OCI-LY3 (cell line): ENCODE data around the gene SPAG9.

Experiments
- H2AFZ ChIP-seq: fragments of 200-600, 300-600 bp; shearing (Covaris generic); 2 replicates; pipeline ENCODE4 v1.6.0; 2014; ENCODE audit warnings: antibody characterized with exemption, low read depth, low read length
- H3K27ac ChIP-seq: fragments of 200-600, 300-600 bp; sonication (generic); 2 replicates; pipeline ENCODE4 v1.5.1; 2014; ENCODE audit warnings: mild to moderate bottlenecking, low read length, moderate library complexity, mixed read lengths
- H3K27me3 ChIP-seq: fragments of 200-600, 300-600 bp; sonication (generic); 2 replicates; pipeline ENCODE4 v1.6.1; 2014; ENCODE audit warnings: low read depth, low read length, mixed read lengths
- H3K36me3 ChIP-seq: fragments of 200-600, 300-600 bp; sonication (generic); replicated peaks from 2 replicates; pipeline ENCODE3; 2014; ENCODE audit warnings: low read depth, low read length, mixed read lengths
- H3K4me1 ChIP-seq: fragments of 300-600, 200-600 bp; sonication (generic); 2 replicates; pipeline ENCODE4 v1.6.1; 2014; ENCODE audit warnings: low read length, mixed read lengths
- H3K4me2 ChIP-seq: fragments of 200-600, 300-600 bp; sonication (generic); 2 replicates; pipeline ENCODE4 v1.6.1; 2014; ENCODE audit warnings: low read length, mixed read lengths
- H3K4me3 ChIP-seq: fragments of 300-600, 200-600 bp; sonication (generic); 2 replicates; pipeline ENCODE4 v1.5.1; 2014; ENCODE audit warnings: antibody characterized with exemption, mild to moderate bottlenecking, low read length, moderate library complexity
- H3K79me2 ChIP-seq: fragments of 300-600, 200-600 bp; shearing (Covaris generic); 2 replicates; pipeline ENCODE4 v1.6.1; 2014; ENCODE audit warnings: mild to moderate bottlenecking, low read length, mixed read lengths
- H3K9ac ChIP-seq: fragments of 300-600, 200-600 bp; shearing (Covaris generic); 2 replicates; pipeline ENCODE4 v1.6.0; 2014; ENCODE audit warnings: mild to moderate bottlenecking, low read length, moderate library complexity
- H3K9me3 ChIP-seq: fragments of 200-600, 300-600 bp; shearing (Covaris generic); 2 replicates; pipeline ENCODE4 v1.6.1; 2014; ENCODE audit warnings: low read length, mixed read lengths; ENCODE audit not compliant: insufficient read depth
- H4K20me1 ChIP-seq: fragments of 200-600, 300-600 bp; sonication (generic); 2 replicates; pipeline ENCODE4 v1.6.1; 2016; ENCODE audit warnings: low read length, mixed read lengths; ENCODE audit not compliant: insufficient read depth
- CTCF ChIP-seq: fragments of 200-600, 300-600 bp; sonication (generic); IDR thresholded peaks from 2 replicates; pipeline ENCODE4 v1.5.1; 2014; ENCODE audit warnings: antibody characterized with exemption, low read length, low read depth
- EZH2phosphoT487 ChIP-seq: fragments of 200-600 bp; shearing (Covaris generic); IDR thresholded peaks from 2 replicates; pipeline ENCODE4 v1.6.1; 2018; ENCODE audit warnings: antibody characterized with exemption, mixed run types, low read depth

The SPAG9 gene

GRCh38 chr17:50916708-50917417, 203.8 kb downstream of the SPAG9 start:
- peak overlapping the region; percentile 73 for H3K4me2 ChIP-seq
- peak overlapping the region; percentile 67 for H3K27ac ChIP-seq
- TF ChIP-seq EZH2phosphoT487 = no peak
- TF ChIP-seq CTCF = no peak
- no peaks in the 10 kb centered on the region for H3K27me3 ChIP-seq
- peaks cover 42% of the 10 kb centered on the region for H3K4me1 ChIP-seq
- no peaks in the 10 kb centered on the region for H3K36me3 ChIP-seq
- H3K9ac ChIP-seq = peak overlapping the region; percentile 58
- H2AFZ ChIP-seq = peak overlapping the region; percentile 80
- H4K20me1 ChIP-seq = no peaks in the 10 kb centered on the region
- no peaks in the 10 kb centered on the region for H3K9me3 ChIP-seq
- 0 out of 2 replicates have a peak, but pooled peaks cover 6% of the 10 kb centered on the region for H3K79me2 ChIP-seq
- peak overlapping the region; percentile 53 for H3K4me3 ChIP-seq

- Histone ChIP-seq H3K9ac (peak overlapping the region; percentile 58), H4K20me1 (no peaks in the 10 kb centered on the region), H3K9me3 (no peaks in the 10 kb centered on the region), H3K27me3 (no peaks in the 10 kb centered on the region), H3K27ac (peak overlapping the region; percentile 67), H2AFZ (no peak overlapping the region), H3K4me3 (peak overlapping the region; percentile 53; the same call in 1 of the 2 replicates), H3K79me2 (0 out of 2 replicates have a peak, but pooled peaks cover 6% of the 10 kb centered on the region), H3K4me2 (peak overlapping the region; percentile 73), H3K36me3 (no peaks in the 10 kb centered on the region), H3K4me1 (peaks cover 42% of the 10 kb centered on the region)
- TF ChIP-seq EZH2phosphoT487 (no peak), CTCF (no peak)
Measured at GRCh38 chr17:50916026-50916707, 204.5 kb downstream of the SPAG9 start.

GRCh38 chr17:50914505-50915063, 206.1 kb downstream of the SPAG9 start:
- H3K9ac ChIP-seq = no peak overlapping the region
- H2AFZ ChIP-seq = no peak overlapping the region
- no peaks in the 10 kb centered on the region for H4K20me1 ChIP-seq

More at GRCh38 chr17:50914505-50915063, 206.1 kb downstream of the SPAG9 start:
- Histone ChIP-seq H3K4me2 (no peak overlapping the region), H3K36me3 (no peaks in the 10 kb centered on the region), H3K4me1 (peaks cover 44% of the 10 kb centered on the region), H3K79me2 (0 out of 2 replicates have a peak, but pooled peaks cover 6% of the 10 kb centered on the region), H3K4me3 (no peak overlapping the region), H3K9me3 (no peaks in the 10 kb centered on the region), H3K27ac (no peak overlapping the region), H3K27me3 (no peaks in the 10 kb centered on the region)
- no peak for TF ChIP-seq EZH2phosphoT487
- no peak for TF ChIP-seq CTCF
